ENCODE results near the gene KYNU. TPM values are rescaled to one million over a fixed set of nuclear protein-coding genes. Genes with fewer than 3 reads are reported as not detected.

KYNU gene
- total RNA-seq, 2 experiments from 2014 or later, result not detected

DNA sequence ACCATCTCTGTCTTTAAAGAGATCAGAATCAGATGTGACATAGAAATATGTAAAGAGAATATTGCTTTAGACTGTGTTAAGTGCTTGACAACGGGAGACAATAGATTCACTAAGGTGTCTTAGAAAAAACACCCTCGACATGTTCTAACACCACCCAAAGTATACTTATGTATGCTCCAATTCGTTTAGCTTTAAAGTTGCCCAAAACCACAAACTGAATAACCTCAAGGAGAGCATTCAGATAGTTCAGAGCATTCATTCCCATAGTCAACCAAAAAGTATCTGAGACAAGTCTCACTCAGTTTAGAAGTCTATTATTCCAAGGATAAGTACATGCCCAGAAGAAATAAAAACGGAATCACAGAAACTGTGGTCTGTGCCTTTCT, 96.4 kb downstream of the KYNU start:
- H3K4me1 Mint-ChIP-seq, result no peaks in the 10 kb centered on the region
- CTCF ChIA-PET, result no interaction called here
- no peak for ATAC-seq

DNA sequence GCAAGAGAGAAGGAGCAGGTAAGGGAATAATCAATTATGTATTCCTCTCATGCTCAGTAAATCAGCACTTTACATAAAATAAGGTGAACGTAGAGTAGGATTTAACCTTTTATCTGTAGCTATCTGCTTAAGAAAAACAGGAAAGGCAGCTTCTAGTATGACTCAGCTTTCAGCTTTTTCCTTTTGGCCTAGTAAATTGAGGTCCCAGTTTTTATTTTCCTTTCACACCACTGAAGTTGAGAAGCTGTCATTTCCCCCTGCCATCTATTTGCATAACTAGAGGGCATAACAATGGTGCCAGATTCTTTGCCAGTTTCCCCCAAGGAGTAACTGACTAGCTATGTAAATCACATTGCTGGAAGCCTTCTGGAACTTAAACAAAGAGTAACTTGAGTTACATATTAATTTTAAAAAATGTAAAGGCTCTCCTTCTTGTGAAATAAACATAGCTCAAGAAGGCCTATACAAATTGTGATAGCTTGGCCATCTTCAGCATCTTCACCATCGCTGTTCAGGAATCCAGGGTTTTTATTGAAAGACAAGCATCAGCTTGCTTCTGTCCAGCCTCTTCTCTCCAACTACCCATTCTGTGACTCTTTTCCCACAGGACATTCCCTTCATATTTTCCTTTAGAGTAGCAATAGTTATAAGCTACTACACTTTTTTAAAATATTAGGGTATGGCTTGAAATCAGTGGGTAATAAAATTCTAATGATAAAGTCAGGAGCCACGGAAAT, 97.0 kb downstream of the KYNU start:
- no peaks in the 10 kb centered on the region for H3K9me3 Mint-ChIP-seq (ENCODE audit: low read depth)
- H3K4me3 Mint-ChIP-seq, result no peak overlapping the region
- H3K36me3 Mint-ChIP-seq, result no peaks in the 10 kb centered on the region
- H3K27me3 Mint-ChIP-seq, result peaks cover 5% of the 10 kb centered on the region
- H3K27ac Mint-ChIP-seq, result no peak overlapping the region
- no peak for ATAC-seq
- no peak for DNase-seq
- no peaks in the 10 kb centered on the region for H3K4me1 Mint-ChIP-seq
- CTCF ChIA-PET, result interaction anchor here (0.6 kb wide), 1 partner anchor 1774 kb away, joined by 3 read pairs; no protein-coding TSS in a partner anchor

More for the DNA sequence above, 96.4 kb downstream of the KYNU start:
- peaks cover 5% of the 10 kb centered on the region for H3K27me3 Mint-ChIP-seq
- H3K4me3 Mint-ChIP-seq, result no peak overlapping the region
- no peak overlapping the region for H3K27ac Mint-ChIP-seq
- no peak for DNase-seq
- H3K9me3 Mint-ChIP-seq (ENCODE audit: low read depth), result no peaks in the 10 kb centered on the region
- no peaks in the 10 kb centered on the region for H3K36me3 Mint-ChIP-seq

DNA sequence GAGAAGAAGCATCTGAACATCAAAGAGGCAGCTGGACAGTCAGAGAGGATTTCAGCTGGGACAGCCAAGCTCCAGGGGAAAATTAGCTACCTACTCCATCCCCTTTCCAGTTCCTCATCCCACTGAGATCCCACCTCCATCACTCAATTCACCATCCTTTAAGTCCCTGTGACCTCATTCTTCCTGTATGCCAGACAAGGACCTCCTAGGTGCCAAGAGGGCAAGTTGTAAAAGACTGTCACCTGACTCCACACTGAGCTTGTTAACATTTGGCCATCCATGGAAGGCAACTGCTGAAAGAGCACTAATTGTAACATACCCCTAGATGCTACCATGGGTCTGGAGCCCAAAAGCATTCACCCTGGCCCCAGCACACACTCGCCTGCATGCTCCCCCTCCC, 97.8 kb downstream of the KYNU start:
- no peak for ATAC-seq
- DNase-seq, result no peak
- Mint-ChIP-seq H3K27me3 (peaks cover 5% of the 10 kb centered on the region), H3K4me3 (no peak overlapping the region), H3K36me3 (no peaks in the 10 kb centered on the region), H3K9me3 (ENCODE audit: low read depth) (no peaks in the 10 kb centered on the region), H3K4me1 (no peaks in the 10 kb centered on the region), H3K27ac (no peak overlapping the region)
- CTCF ChIA-PET, result no interaction called here

DNA sequence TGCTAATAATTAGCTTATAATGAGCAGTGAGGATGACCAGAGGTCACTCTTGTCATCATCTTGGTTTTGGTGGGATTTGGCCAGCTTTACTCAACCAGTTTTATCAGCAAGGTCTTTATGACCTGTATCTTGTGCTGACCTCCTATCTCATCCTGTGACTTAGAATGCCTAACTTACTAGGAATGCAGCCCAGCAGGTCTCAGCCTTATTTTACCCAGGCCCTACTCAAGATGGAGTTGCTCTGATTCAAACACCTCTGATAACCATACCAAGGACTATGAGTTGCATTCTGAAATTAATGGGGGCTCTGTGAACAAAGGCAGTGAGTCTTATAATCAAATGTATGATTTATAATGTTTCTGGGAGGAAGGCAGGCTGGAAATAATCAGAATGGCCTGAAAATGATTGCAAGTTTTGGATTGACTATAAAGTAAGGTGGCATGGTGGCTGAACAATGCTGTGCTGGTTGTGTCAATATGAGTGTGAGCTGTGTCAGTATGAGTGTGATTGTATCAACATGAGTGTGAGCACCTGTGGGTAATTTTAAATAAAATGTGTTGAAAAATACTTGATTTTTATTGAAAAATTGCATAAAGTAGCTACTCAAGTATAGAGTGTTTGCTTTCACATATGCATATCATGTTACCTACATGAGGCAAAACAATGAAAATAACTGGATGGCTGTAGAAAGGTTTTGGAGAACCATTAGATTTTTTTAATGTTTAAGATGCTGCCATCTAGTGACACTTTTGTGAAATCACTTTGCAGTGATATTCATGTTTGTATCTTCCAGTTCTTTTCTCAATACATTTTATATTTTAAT, 103.0 kb downstream of the KYNU start:
- peaks cover 16% of the 10 kb centered on the region for H3K27me3 Mint-ChIP-seq
- no peaks in the 10 kb centered on the region for H3K36me3 Mint-ChIP-seq
- ATAC-seq (no peak), DNase-seq (no peak)
- no peaks in the 10 kb centered on the region for H3K4me1 Mint-ChIP-seq
- no peak overlapping the region for H3K27ac Mint-ChIP-seq
- CTCF ChIA-PET, result interaction anchor here (1.1 to 1.3 kb wide), 4 partner anchors 9 to 16 kb away, joined by 3 to 4 read pairs (median 3); no protein-coding TSS in a partner anchor
- no peaks in the 10 kb centered on the region for H3K9me3 Mint-ChIP-seq (ENCODE audit: low read depth)
- H3K4me3 Mint-ChIP-seq, result no peak overlapping the region

DNA sequence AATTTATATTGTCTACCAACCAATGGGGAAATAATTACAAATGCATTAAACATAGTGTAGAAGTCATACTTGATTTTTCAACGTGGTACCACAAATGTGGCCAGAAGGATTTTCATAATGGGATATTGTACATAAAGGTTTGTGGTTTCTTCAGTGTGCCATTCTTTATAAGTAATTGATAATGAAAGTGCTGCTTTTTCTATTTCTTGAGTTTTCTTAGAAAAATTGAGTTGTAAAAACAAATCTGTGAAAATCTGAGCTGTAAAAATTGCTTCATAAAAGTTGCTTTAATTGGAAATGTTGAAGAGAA, 103.6 kb downstream of the KYNU start:
- H3K4me3 Mint-ChIP-seq, result no peak overlapping the region
- H3K4me1 Mint-ChIP-seq, result no peaks in the 10 kb centered on the region
- no peaks in the 10 kb centered on the region for H3K36me3 Mint-ChIP-seq
- DNase-seq (no peak), ATAC-seq (no peak)
- CTCF ChIA-PET, result interaction anchor here (1.1 to 1.3 kb wide), 2 partner anchors 10 to 16 kb away, joined by 3 to 4 read pairs; no protein-coding TSS in a partner anchor
- H3K27me3 Mint-ChIP-seq, result peaks cover 17% of the 10 kb centered on the region
- no peaks in the 10 kb centered on the region for H3K9me3 Mint-ChIP-seq (ENCODE audit: low read depth)
- H3K27ac Mint-ChIP-seq, result no peak overlapping the region

DNA sequence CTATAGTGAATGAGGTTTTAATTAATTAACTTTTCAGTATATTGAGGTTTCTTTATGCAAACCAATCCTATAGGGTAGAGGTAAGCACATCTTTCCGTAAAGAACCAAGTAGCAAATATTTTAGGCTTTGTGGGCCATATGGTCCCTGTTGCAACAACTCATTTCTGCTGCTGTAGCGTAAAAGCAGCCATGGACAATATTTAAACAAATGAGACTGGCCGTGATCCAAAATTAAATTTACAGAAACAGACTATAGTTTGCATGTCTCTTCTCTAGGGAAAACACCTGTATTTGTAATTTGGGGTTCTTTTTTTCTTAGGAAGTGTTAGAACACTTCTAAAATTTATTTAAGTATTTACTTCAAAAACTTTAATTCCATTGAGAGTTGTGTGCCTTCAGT, 104.3 kb downstream of the KYNU start:
- Mint-ChIP-seq H3K27ac (no peak overlapping the region), H3K9me3 (ENCODE audit: low read depth) (no peaks in the 10 kb centered on the region), H3K27me3 (peaks cover 18% of the 10 kb centered on the region), H3K4me1 (no peaks in the 10 kb centered on the region), H3K4me3 (no peak overlapping the region), H3K36me3 (no peaks in the 10 kb centered on the region)
- DNase-seq (no peak), ATAC-seq (no peak)
- CTCF ChIA-PET, result interaction anchor here (1.3 kb wide), 1 partner anchor 11 kb away, joined by 4 read pairs; no protein-coding TSS in a partner anchor

DNA sequence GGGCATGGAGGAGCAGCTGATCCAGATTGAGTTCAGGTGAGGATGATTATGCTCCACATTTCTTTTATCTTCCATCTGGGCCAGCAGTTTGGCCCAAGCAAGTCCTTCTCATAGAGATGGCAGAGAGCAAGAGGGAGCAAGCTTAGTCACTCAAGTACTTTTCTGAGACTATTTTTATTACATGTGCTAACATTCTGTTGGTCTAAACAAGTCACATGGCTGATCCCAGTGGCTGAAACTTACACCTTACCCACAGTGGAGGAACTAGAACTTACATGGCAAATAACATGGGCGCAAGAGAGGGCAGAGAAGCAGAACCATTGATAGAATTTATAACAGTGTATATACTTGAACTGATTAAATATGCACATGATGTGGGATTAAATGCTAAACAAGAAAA, 105.7 kb downstream of the KYNU start:
- no peak for DNase-seq
- no peak overlapping the region for H3K4me3 Mint-ChIP-seq
- peaks cover 18% of the 10 kb centered on the region for H3K27me3 Mint-ChIP-seq
- no peaks in the 10 kb centered on the region for H3K36me3 Mint-ChIP-seq
- no peak overlapping the region for H3K27ac Mint-ChIP-seq
- no peak for ATAC-seq
- no peaks in the 10 kb centered on the region for H3K9me3 Mint-ChIP-seq (ENCODE audit: low read depth)
- H3K4me1 Mint-ChIP-seq, result no peaks in the 10 kb centered on the region
- CTCF ChIA-PET, result no interaction called here

DNA sequence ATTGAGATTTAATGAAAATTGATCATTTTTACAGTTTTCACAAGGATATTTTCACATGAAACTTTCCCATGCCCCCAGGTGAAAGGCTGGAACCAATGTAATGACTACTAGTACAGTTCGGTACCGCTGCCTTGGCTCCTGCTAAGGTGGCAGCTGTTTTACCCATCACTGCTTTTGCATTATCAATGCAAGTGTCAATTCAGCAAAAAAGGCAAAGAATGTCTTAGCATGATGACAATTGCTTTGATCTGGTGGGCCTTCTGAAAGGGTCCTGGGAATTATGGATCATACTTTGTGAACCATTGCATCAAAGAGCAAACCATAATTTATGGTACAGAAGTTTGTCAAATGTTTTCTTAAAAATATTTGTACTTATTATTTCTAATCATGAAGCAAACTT, 107.2 kb downstream of the KYNU start:
- DNase-seq (no peak), ATAC-seq (no peak)
- CTCF ChIA-PET, result no interaction called here
- H3K4me1 Mint-ChIP-seq, result no peaks in the 10 kb centered on the region
- no peak overlapping the region for H3K27ac Mint-ChIP-seq
- no peaks in the 10 kb centered on the region for H3K36me3 Mint-ChIP-seq
- peaks cover 18% of the 10 kb centered on the region for H3K27me3 Mint-ChIP-seq
- H3K4me3 Mint-ChIP-seq, result no peak overlapping the region
- H3K9me3 Mint-ChIP-seq (ENCODE audit: low read depth), result no peaks in the 10 kb centered on the region

DNA sequence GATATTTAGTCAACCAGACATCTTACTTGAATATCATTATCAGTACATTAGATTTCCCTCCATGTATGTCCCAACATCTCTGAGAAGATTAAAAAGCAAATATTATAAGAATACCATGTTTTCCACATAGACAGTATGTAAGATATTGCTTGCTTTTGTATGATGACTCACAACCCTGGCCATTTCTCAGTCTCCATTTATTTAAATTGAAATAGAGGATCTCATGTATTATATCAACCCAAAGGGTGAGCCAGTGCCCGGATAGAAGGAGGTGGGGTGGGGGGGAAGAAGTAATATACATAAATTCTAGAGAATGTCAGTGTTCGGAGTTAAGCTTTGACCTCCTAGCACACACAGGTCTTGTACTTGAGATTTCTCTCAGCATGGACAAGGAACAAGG, 109.6 kb downstream of the KYNU start:
- CTCF ChIA-PET, result interaction anchor here (1.0 kb wide), 1 partner anchor 10 kb away, joined by 3 read pairs; no protein-coding TSS in a partner anchor

DNA sequence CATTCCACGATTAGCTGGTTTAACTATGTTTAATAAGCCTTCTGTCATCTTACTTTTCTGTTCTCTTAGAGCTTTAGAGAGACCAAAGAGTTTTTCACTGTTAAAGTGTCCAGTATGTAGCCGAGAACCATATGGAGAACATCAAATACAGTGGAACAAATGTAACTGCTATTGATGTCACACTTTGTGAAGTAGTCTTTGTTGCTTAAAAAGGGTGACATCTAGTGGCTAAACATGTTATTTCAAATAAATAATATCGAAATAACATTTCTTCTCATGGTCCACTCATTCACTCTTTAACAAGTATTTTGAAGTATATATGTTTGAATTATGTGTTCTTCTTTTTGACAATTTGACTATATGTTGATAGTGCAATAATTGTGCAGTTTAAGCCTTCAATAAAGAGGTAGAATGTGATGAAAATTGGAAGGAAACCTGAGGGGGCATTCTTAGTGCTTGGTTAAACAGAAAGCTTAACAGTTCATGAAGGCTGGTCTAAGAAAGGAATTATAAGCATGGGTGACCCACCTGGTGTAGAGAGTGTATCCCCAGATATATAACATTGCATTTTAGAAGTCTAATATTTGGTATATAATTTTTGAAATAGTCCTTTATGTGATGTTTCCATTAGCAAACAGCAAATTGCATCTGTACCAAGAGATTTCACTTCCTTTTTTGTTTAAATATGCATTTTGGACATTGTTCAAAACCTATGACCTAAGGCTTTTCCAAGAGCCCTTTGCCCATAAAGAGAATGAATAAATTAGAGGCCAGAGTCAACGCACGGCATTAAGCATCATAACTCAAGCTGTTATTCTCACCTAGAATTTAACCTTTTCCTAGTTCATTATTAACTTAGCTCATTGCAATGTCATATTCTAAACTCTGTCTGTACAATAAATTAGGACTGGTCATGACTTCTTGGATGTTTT, 112.1 kb downstream of the KYNU start:
- CTCF ChIA-PET, result interaction anchor here (1.0 kb wide), 1 partner anchor 10 kb away, joined by 3 read pairs; no protein-coding TSS in a partner anchor
- Mint-ChIP-seq H3K27ac (no peak overlapping the region), H3K9me3 (ENCODE audit: low read depth) (no peaks in the 10 kb centered on the region), H3K36me3 (no peaks in the 10 kb centered on the region), H3K4me3 (no peak overlapping the region), H3K27me3 (peaks cover 21% of the 10 kb centered on the region), H3K4me1 (no peaks in the 10 kb centered on the region)
- DNase-seq (no peak), ATAC-seq (no peak)

More for the DNA sequence above, 109.6 kb downstream of the KYNU start:
- Mint-ChIP-seq H3K27ac (no peak overlapping the region), H3K27me3 (peaks cover 23% of the 10 kb centered on the region), H3K9me3 (ENCODE audit: low read depth) (no peaks in the 10 kb centered on the region), H3K4me1 (no peaks in the 10 kb centered on the region), H3K36me3 (no peaks in the 10 kb centered on the region), H3K4me3 (no peak overlapping the region)
- ATAC-seq, result no peak
- DNase-seq, result no peak

DNA sequence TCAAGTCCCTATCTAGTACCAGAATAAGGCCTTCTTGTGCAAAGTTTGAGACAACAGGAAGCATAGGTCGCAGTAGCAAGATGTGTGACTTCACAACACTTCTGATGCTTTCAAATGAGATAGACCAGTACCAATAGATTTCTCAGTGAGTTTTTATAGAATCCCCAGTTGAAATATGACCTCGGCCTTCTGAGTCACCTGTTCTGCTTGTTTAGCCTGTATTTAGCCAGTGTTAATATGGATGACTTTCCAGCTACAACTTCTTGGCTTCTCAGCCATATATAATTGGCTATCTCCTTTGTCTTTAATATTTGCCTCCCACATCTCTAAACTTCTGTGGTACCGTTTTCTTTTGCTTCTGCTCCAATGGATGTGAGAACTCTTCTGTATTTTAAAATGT, 113.8 kb downstream of the KYNU start:
- CTCF ChIA-PET, result interaction anchor here (1.3 kb wide), 1 partner anchor 12 kb away, joined by 3 read pairs; no protein-coding TSS in a partner anchor
- DNase-seq, result no peak

DNA sequence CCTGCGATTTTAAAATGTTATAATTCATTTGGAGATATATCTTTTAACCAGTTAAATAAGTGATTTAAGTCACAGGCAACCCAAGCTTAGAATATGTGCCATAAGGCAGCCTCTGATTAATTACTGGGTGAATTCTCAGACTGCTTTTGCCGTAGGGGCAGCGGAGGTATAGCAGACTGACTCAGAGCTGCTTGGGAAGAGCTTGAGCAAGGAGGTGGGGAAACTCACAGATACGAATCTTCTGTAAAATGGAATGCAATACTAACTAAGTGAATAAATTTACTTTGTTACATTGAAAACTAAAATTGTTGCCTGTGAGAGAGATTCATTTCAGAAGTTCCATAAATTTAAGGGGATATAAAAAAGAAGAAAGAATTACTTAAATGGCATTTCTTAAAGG, 115.4 kb downstream of the KYNU start:
- H3K4me1 Mint-ChIP-seq, result no peaks in the 10 kb centered on the region
- H3K27ac Mint-ChIP-seq, result no peak overlapping the region
- no peak overlapping the region for H3K4me3 Mint-ChIP-seq
- H3K27me3 Mint-ChIP-seq, result peaks cover 39% of the 10 kb centered on the region
- no peaks in the 10 kb centered on the region for H3K36me3 Mint-ChIP-seq
- no peak for DNase-seq
- ATAC-seq, result no peak
- CTCF ChIA-PET, result no interaction called here
- no peaks in the 10 kb centered on the region for H3K9me3 Mint-ChIP-seq (ENCODE audit: low read depth)

More for the DNA sequence above, 113.8 kb downstream of the KYNU start:
- Mint-ChIP-seq H3K4me3 (no peak overlapping the region), H3K27ac (no peak overlapping the region), H3K27me3 (peaks cover 27% of the 10 kb centered on the region), H3K4me1 (no peaks in the 10 kb centered on the region), H3K9me3 (ENCODE audit: low read depth) (no peaks in the 10 kb centered on the region), H3K36me3 (no peaks in the 10 kb centered on the region)
- no peak for ATAC-seq

DNA sequence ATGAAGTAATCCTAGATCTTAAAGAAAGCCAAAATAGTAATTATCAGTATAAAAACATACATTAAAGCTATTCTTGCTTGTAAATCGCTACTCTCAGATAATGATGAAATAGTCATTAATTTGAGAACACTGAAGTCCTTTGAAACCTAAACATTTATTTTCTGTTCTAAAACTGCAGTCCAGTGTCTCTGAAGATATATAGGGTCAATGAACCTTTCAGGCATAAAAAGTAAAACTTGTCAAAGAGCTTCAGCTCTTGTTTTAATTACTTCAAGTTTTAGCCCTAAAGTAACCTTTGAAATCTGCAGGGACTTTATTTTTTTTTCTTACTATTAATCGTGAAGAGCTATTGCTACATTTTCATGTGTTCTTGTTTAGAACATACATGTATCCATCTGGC, 116.3 kb downstream of the KYNU start:
- Mint-ChIP-seq H3K4me1 (no peaks in the 10 kb centered on the region), H3K27ac (no peak overlapping the region), H3K4me3 (no peak overlapping the region), H3K36me3 (no peaks in the 10 kb centered on the region), H3K9me3 (ENCODE audit: low read depth) (no peaks in the 10 kb centered on the region), H3K27me3 (peaks cover 47% of the 10 kb centered on the region)
- CTCF ChIA-PET, result no interaction called here
- no peak for ATAC-seq
- no peak for DNase-seq

Data from activated CD8-positive, alpha-beta memory T cell treated with anti-CD3 and anti-CD28 coated beads, Interleukin-2, amount 10 ng/mL, durations not matched to agents 7 days and 5 days (primary cell).